Central memory CD4-positive, alpha-beta T cell (primary cell): ENCODE measurements around the gene EPS8L3.
A peak's percentile ranks its signal among the peaks of the same experiment; 100 is the strongest.
"Not testable (repeated sequence)": the region's sequence is repeated elsewhere in the genome, so short reads cannot be mapped to it uniquely, and the experiment has no call there.

Experiments used
- DNase-seq: peaks from one replicate; pipeline ENCODE4 v3.0.0; 2022
- total RNA-seq, 3 experiments: gene quantifications; one replicate each; lab custom pipeline; 2026; lab: John Stamatoyannopoulos, UW

EPS8L3 gene, protein sequence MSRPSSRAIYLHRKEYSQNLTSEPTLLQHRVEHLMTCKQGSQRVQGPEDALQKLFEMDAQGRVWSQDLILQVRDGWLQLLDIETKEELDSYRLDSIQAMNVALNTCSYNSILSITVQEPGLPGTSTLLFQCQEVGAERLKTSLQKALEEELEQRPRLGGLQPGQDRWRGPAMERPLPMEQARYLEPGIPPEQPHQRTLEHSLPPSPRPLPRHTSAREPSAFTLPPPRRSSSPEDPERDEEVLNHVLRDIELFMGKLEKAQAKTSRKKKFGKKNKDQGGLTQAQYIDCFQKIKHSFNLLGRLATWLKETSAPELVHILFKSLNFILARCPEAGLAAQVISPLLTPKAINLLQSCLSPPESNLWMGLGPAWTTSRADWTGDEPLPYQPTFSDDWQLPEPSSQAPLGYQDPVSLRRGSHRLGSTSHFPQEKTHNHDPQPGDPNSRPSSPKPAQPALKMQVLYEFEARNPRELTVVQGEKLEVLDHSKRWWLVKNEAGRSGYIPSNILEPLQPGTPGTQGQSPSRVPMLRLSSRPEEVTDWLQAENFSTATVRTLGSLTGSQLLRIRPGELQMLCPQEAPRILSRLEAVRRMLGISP
- total RNA-seq = 0 reads per million in 3 experiments

DNA sequence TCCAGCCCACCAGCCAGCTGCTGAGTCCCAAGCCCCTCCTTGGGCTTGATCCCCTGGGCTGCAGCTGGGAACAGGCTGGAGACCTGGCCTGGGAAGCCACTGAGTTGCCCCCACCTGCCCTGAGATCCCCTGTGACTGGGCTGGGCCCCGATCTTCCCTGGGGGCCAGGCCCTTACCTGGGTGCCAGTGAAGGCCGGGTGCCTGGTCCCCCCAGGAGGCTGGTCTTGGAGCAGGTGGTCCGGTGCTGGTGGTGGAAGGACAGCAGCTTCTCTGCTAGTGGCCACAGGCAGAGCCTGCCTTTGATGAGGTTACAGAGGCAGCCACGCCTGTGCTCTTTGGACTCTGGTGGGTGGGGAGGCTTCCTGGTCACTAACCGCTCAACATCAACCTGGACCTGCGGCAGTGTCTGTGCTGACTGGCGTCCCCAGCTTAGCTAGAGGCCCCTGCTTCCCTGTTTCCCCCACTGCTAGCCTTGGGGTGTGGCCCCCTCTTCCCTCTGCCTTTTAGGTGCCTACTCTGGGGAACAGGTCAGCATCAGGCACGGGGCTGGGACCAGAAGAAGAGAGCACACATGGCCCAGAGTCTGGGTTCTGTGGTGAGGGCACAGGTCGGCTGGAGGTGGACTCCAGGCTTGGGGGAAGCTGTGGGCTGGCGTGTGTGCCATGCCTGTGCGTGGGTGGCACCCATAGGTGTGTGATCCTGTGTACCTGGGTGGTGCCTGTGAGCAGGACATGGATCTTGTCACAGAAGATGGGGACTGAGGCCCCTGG is at the start of gene EPS8L3:
TSS of gene EPS8L3 (minus strand) at position 278 of the 770 bp plus-strand sequence. CDS start 2,174 bp downstream, outside the sequence.
- DNase-seq = no peak

GRCh38 chr1:109812691-109813393 is 49.1 kb upstream of the EPS8L3 start:
- DNase-seq = no peak

DNA sequence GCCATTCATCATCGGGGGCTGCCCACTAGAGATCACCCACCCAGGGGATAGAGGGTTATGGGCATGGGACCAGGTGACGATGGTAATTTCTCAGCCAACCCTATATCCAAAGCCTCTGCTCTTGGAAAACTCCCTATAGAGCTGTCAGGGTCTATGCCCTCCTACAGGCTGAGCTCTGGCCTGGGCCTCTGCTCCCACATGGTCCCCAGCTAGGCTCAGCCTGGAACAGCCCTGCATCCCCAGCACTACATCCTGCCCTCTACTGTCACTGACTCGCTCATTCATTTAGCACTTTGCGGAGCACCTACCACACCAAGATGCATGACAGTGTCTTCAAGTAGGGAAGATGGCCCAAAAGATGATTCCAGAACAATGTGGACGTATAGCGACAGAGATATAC is 45.0 kb upstream of the EPS8L3 start:
- DNase-seq = no peak

DNA sequence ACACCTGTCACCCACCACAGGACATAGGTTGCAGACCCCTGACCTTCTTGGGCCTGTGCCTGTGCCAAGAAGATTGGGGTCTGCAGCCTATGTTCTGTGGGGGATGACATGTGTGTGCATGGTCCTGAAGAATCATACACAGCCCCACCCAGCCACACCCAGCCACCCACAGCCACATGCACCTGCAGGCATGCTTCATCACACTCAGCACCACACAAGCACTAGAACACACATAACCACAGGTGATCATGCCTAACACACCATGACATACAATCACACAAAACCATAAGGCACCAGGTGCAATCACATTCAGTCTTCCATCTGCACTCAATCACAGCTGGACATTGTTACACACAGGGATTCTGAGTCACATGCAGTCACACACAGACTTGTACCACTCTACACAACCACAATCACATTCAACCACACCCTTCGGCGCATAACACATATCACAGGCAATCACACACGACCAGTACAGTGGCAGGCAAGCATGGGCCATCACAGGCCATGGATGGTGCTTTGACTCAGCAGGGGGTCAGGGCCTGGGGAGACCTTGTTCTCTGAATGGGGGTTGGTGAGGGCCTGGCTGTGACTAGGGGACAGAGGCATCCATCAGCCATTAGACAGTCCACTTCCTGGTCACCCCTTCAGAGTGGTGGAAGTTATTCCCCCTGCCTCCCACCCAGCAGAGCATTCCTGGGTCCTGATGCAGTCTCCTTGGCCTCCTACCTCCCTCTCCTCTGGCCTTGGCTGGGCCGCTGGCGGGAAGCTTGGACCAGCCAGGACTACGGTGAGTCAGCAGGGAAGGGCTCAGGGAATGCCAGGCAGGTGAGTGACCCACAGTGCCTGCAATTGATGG is 44.3 kb upstream of the EPS8L3 start:
- DNase-seq = no peak

DNA sequence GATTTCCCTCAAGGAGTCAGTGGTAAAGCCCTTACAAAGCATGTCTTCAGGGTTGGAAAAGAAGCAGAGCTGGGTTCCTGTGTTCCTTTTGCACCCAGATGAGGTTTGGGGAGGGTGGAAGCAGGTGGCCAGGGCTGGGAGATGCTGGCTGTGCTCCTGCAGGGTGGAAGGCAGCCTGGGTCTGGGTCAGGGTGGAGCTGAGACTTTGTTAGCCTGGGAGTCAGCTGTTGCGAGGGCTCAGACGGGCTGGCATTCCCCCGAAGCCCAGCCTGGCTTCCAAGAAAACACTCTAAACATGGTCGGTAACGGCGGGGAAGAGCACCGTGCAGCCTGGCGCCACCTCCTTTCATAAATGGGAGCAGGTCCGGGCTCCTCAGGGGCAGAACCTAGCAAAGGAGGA is 43.7 kb upstream of the EPS8L3 start:
- no peak for DNase-seq

DNA sequence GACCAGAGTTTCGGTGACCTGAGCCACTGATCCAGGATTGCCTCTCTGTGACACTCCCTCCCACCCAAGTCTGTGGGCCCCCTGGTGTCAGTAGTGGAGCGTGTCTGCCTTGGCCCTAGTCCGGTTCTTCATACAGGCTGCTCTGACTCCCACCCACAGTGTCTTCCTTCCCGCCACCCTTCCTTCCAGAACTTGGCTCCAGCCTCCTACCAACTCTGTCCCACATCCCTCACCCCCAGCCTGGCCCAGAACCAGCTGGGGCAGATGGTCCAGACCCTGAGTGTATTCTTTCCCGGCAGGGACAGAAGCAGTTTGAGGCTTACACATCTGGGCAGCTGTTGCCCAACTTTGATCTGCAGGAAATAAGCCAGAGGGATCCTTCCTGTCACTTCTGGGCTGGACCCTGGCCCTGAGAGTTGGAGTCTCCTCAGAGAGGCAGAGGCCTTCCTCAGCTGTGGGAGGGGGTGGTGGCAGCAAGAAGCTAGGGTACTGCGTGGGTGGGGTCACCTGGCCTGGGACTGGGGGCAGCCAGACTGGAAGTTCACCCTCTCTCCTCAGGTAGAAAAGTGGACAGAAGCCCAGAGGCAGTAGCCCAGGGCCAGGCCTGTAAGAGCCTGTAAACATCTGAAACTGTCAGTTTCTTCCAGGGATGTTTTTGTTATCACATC is 43.1 kb upstream of the EPS8L3 start:
- no peak for DNase-seq

GRCh38 chr1:109805486-109806165 is 41.9 kb upstream of the EPS8L3 start:
- no peak for DNase-seq

GRCh38 chr1:109804660-109805059 is 40.9 kb upstream of the EPS8L3 start:
- no peak for DNase-seq

DNA sequence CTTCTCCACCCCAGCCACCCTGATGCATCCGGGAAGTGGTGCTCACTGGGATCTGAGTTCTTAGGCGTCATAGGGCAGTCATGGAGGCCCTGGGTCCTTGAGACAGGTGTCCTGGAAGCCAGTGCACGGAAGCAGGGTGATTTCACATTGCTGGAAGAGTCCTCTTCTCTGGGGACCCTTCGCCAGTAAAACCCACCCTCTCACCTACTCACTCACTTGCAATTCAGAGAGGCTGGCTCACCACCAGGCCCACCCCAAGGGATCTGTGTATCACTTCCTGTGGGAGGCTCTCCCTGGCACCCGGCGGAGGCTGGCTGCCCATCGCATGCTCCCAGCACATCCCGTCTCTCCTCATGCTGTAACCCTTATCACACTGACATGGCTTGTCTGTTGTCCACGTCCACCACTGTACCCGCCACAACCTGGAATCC is 40.2 kb upstream of the EPS8L3 start:
- no peak for DNase-seq

GRCh38 chr1:109802901-109803561 is 39.3 kb upstream of the EPS8L3 start:
- DNase-seq = no peak

DNA sequence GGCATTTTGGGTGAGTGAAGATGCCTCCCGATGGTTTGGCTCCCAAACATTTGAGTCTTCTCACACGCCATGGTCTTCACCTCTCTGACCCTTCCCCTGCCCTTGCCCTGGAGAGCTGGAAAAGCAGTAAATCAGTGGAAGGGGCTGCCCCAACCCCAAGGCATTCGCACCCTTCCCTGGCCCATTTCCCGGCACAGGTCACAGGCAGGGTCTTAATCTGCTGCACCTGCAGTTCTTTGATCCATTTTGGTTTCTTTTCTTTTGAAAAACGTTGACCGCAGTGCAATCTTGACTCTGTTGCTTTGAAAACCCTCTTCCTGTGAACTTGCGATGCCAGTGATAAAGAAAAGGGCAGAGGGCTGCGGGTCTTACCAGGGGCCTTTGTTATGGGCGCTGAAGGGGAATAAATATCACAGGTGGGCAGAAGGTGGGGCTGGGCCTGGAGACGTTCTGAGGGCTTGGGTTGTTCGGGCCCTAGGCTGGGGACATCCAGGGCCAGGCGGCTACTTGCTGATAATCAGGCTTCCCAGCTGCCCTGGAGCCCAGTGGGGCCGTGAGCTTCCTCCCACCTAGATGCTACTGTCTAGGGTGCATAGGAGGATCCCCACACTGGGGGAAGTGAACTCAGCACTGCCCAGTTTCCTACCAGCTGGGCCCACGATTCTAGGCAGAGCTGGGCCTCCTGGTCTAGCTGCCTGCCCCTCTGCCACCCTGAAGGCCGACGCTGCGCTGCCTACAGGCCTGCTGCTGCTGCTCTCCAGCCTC is 38.6 kb upstream of the EPS8L3 start:
- DNase-seq = peak; percentile 84

- no peak for DNase-seq
Observed at GRCh38 chr1:109801791-109802135, 38.0 kb upstream of the EPS8L3 start.

GRCh38 chr1:109800291-109800690 is 36.6 kb upstream of the EPS8L3 start:
- no peak for DNase-seq

- no peak for DNase-seq
Observed at GRCh38 chr1:109799445-109799844, 35.7 kb upstream of the EPS8L3 start.

DNA sequence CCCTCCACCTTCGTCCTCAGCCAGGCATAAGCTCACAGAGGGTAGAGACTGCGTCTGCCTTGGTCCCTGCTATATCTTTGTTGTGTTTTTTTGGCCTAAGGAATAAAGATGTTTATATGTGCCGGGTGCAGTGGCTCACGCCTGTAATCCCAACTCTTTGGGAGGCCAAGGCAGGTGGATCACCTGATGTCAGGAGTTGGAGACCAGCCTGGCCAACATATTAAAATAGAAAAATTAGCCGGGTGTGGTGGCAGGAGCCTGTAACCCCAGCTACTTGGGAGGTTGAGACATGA is 33.5 kb upstream of the EPS8L3 start:
- DNase-seq = not testable (repeated sequence)

DNA sequence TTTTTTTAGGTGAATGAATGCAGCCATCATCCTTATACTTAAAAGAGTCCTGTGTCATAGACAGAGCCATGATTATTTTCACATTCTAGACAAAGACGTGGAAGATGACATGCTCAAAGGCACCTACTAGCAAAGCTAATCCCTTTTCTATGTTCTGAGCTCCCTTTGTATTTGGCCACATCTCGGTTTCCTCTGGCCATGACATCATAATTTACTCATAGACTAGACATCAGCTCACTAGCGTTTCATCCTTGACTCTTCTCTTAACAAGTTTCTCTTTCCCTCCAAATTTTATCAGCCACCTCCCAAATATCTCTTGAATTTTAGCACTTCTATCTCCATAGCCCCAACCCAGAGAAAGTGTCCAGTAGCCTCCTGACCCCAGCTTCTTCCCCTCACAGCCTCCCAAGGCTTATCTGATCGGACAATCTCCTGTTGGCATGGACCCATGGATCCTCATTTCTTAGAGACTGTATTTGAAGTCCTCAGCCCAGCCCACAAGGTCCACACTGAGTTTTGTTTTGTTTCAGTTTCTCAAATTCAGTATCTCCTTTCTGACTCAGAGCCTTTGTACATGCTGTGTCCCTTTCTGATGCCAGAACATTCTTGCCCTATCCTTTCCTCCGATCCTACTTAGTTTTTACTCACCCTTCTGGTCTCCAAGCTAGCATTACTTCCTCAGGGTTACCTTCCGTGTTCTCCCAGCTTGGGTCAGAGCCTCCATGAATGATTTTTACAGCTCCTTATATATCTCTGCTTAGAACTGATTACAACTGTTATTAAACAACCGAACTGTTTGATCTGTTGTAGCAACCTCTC is 33.0 kb upstream of the EPS8L3 start:
- DNase-seq = no peak

- no peak for DNase-seq
Observed at GRCh38 chr1:109794319-109795132, 30.8 kb upstream of the EPS8L3 start.
